Left lobe of liver (tissue), 2 donors: ENCODE data around the gene SERGEF. TPM values are rescaled to one million over a fixed set of nuclear protein-coding genes. Genes with fewer than 3 reads are reported as not detected.
A peak's percentile ranks its signal among the peaks of the same experiment; 100 is the strongest.

Experiments used
- ATAC-seq: fragments of 200-7000 bp; cut with Tn5 transposase; one replicate; pipeline ENCODE4 v1.9.1; 2020; ENCODE audit warnings: mild to moderate bottlenecking, moderate library complexity
- DNase-seq: peaks from one replicate; pipeline ENCODE4 v3.0.0-alpha.2; 2020; ENCODE audit warnings: low spot score
- total RNA-seq: library from RNA; stranded (reverse); gene quantifications from one replicate; pipeline ENCODE4 v1.2.1, GENCODE V29; 2021
- donor health status: DM: no; HTN: no; CAD: no; lungs with moderate emphysema.
- donor health status: DM: no; HTN: yes; CAD: no.

SERGEF gene
- 13.7 TPM for total RNA-seq

DNA sequence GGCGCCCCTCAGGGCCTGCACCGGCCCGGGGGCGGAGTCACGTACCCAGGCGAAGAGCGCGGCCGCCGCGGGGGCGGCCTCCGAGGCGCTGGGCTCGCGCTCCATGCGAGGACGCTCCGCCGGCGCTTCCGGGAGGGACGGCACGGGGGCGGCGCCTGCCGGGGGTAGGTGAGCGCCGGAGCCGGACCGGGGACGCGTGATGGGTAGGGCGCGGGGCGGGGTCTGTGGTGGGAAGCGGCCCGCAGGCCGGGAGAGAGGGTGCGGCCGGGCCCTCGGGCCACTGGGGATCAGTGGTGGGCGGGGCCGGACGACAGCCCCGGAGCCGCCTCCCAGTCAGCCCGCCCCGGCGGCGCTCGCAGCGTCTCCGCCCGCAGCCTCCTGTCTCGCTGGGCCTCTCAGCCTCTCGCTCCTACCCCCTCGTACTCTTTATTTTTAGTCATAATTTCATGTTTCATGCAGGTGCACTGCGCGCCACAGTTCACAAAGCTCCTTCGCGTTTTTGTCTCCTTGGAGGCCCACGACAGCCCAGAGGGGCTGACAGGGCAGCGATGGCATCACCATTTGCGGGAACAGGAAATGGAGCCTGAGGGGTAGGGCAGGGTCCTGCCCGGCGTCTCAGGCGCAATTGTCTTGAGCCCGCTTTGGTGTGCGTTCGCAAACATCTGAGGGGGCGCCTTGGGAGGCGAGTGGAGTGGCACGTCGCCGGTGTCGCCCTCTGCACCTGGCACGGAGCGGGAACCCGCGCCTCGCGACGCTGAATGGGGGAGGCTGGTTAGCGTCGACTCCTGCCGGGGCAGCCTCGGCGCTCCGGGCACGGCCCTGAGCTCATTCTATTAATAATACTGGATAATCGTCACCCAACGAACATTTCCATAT, at the start of gene SERGEF:
Gene SERGEF, minus strand, starts transcription at position 142 of the 876 bp plus-strand sequence. Its CDS starts 37 bp downstream, at position 105.
- DNase-seq (peak; percentile 98), ATAC-seq (peak; percentile 97)

GRCh38 chr11:18061351-18061750, 48.5 kb upstream of the SERGEF start:
- ATAC-seq (peak; percentile 65), DNase-seq (no peak)

DNA sequence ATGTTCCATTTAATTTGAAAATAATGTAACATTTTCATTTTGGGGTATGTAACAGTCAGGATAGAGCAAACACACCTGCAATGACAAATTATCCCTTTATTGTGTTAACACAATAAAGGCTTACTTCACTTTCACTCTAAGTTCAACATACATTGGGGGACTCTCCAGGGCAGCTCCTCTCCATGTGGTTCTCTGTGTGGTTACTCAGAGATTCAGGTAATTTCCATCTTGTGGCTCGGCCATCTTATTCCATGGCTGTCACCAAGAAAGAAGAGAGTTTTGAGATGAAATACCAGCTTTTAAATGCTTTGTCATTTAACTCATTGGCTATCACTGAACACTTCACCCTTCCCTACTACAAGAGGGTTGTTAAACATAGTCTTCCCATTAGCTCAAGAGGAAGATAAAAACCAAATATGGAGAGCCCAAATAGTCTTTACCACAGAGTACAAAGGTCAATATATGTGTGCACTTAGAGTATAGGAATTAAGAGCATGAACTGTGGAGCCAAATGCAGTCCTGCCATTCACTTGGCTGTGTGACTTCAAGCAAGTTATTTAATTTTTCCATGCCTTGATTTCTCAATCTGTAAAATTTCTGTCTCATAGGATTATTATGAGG, 43.8 kb upstream of the SERGEF start:
- ATAC-seq (no peak), DNase-seq (no peak)

GRCh38 chr11:18054511-18055103, 41.8 kb upstream of the SERGEF start:
- no peak for DNase-seq
- no peak for ATAC-seq

DNA sequence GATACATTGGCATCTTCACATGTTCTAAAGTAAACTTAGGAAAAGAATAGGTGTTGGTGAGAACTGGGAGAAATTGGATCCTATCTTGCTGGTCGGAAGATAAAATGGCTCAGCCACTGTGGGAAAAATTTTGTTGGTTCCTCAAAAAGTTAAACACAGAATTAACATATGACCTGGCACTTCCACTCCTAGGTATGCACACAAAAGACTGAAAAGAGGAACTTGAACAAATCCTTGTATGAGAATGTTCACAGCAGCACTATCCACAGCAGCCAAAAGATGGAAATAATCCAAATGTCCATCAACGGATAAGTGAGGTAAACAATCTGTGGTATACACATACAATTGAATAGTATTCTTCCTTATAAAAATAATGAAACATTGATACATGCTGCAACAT, 38.0 kb upstream of the SERGEF start:
- no peak for DNase-seq
- ATAC-seq, result no peak

DNA sequence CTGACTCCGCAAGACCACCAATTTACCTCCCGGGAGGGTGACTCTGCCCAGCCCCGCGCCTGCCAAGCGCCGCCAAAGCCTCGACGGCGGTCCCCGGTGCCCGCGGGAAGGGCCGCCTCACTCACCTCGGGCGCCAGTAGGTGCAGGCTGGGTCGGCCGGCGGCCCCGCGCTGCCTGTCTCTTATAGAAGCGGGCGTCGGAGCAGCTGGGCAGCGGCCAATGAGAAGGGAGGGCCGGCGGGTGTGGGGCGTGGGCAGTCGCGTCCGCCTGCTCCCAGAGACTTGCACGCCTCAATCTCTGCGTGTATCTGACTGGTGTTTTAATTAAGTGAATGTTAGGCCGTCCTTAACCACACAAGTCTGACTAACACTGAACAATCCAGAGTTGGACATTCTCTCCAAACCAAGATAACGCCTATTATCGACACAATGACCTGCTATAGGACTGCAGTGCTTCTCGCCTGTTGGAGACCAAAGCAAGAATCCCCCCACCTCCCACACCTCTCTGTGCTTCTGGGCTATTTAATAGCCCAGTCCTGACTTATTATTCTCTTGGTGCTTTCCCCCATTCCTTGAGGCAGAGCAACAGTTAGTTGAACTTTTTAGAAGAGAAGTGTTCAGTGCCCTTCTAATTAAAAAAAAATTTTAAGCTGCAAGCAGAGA, 33.4 kb upstream of the SERGEF start, which contains the start of gene TPH1:
Gene TPH1, minus strand, starts transcription at position 154 of the 662 bp plus-strand sequence. CDS start 5,507 bp downstream, outside the sequence.
- DNase-seq (no peak), ATAC-seq (peak; percentile 53)

DNA sequence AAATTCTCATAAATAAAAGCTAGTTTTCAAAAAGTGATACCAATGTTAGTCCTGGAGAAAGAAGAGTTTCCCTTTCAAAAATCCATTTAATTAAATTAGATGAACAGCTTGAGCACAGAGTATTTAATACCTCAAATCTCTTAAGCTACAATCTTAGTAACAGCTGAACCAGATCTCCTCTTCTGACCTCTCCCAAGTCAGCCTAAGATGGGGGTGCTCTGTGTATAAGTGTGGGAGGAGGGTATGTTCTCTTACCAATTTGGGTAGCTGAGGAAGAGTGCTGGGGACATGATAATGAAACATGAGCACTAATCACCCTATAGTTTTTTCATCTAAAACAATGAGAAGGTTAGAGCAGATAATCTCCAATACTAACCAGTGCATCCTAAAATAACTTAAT, 23.6 kb upstream of the SERGEF start:
- DNase-seq (no peak), ATAC-seq (no peak)

DNA sequence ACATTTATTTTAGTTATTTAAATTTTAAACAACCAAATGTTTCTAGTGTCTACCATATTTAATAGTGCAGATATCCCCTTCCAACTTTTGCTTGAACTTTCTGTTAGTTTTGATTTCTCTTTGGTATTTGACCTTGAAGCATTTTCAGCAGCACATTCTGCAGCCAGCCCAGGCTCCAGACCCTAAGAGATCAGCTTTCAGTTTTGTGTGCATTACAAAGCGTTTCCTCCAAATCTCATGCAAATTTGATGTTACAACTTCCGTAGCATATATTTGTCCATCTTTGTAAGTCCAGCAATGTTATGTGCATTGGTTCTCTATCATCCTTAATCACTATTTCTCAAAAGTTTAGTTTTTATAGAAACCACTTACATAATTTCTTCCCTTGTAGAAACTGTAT, 14.6 kb upstream of the SERGEF start:
- DNase-seq, result no peak
- no peak for ATAC-seq

GRCh38 chr11:18022419-18022818, 9.6 kb upstream of the SERGEF start:
- DNase-seq, result no peak
- ATAC-seq, result no peak

GRCh38 chr11:18019650-18020049, 6.8 kb upstream of the SERGEF start:
- ATAC-seq (no peak), DNase-seq (no peak)

DNA sequence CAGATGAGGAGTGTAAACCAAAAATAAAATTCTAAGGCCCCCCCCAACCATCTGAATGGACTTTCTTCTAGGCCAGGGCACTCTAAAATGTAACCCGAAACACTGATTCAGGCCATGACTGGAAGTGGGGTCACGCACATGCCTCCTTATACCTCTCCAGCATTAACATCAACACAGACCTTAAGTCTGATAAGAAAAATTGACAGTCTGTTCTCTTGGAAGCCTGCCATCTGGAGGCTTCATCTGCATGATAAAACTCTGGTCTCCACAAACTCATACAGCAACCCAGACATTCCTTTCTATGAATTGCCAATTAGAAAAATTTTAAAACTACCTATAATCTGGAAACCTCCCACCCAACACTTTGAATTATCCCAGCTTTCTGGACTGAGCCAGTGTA, 3.9 kb upstream of the SERGEF start:
- ATAC-seq, result no peak
- no peak for DNase-seq

GRCh38 chr11:18014876-18015275, 2.0 kb upstream of the SERGEF start:
- DNase-seq (no peak), ATAC-seq (no peak)

DNA sequence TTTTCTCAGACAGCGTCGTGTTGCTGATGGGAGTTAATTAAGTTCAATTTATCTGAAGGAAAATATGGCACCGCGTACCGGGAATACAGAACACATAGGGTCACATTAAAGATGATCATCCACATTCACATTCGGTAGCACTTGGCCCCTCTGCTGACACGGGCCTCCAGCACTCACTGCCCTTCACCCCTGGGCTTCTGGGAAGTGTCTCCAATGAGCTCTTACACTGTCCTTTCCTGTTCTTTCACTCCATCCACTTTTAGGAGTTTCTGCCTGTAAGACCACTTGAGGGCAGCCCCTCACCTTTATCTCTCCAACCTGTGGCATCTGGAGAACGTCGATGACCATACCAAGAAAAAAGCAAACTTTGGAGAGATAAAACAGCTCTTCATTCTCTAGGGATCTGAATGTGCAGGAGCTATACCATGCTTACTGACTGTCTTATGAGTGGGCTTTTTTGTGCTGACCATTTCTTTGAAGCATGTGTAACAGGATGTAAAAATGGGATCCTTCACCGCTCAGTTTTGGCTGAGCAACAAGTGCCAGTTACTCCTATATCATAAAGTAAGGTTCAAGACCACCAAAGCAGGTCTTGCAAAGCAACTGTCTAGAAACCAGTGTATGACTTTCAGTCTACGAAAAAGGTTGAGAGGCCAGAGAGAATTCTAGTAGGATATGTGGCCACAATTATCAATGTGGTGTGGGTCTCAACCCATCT, 1.1 kb upstream of the SERGEF start:
- DNase-seq (no peak), ATAC-seq (no peak)

GRCh38 chr11:18012122-18012905, 533 bp downstream of the SERGEF start:
- peak; percentile 7 for ATAC-seq
- DNase-seq, result no peak

GRCh38 chr11:18011633-18012032, 1.2 kb downstream of the SERGEF start:
- no peak for ATAC-seq
- DNase-seq, result no peak

GRCh38 chr11:18010977-18011586, 1.8 kb downstream of the SERGEF start:
- ATAC-seq (no peak), DNase-seq (no peak)

- DNase-seq (no peak), ATAC-seq (no peak)
Observed at GRCh38 chr11:18010121-18010670, 2.7 kb downstream of the SERGEF start.

DNA sequence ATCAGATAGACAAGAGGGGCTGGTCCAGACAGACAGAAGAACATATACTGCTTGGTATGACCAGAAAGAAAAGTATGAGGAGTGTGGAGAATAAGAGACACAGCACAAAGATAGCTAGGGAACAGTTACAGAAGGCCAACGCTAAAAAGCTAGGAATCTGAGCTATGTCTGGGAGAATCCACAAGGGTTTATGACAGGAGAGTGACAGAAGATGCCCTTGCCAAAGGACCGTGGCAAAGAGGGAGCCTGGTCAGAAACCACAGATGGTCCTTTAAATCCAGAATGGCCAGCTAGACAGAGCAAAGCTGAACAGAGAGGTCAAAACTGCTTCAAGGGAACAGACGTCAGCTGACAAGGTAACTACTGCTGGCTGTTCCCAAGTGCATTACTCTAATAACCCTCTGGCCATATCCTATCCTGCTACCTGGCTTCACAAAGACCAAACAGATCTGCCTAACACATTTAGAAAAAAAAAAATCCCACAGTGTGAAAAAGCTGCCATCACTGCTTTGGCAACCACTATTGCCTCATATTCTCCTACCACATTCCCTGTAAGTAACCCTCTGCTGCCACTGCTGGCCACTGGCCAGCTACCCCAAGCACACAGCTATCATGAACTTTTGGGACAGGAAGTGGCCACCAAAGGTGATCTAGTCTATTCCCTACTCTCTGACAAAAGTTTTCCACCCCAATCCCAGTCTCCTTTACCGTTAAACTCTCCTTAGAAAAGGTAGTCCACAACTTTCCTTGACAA, 7.3 kb downstream of the SERGEF start:
- DNase-seq (no peak), ATAC-seq (no peak)
